GM12801 (cell line): ENCODE data around the gene ZDHHC5.

ENCODE experiments used
- TF ChIP-seq, protein P1 (sequence below): IDR thresholded peaks from one replicate; pipeline ENCODE4 v1.5.1; 2011; ENCODE audit warnings: control low read depth; ENCODE audit not compliant: insufficient read length; ENCODE audit errors: extremely low read depth

Gene ZDHHC5

GRCh38 chr11:57645689-57646085 is 22.2 kb upstream of the ZDHHC5 start:
- TF ChIP-seq, protein P1, sequence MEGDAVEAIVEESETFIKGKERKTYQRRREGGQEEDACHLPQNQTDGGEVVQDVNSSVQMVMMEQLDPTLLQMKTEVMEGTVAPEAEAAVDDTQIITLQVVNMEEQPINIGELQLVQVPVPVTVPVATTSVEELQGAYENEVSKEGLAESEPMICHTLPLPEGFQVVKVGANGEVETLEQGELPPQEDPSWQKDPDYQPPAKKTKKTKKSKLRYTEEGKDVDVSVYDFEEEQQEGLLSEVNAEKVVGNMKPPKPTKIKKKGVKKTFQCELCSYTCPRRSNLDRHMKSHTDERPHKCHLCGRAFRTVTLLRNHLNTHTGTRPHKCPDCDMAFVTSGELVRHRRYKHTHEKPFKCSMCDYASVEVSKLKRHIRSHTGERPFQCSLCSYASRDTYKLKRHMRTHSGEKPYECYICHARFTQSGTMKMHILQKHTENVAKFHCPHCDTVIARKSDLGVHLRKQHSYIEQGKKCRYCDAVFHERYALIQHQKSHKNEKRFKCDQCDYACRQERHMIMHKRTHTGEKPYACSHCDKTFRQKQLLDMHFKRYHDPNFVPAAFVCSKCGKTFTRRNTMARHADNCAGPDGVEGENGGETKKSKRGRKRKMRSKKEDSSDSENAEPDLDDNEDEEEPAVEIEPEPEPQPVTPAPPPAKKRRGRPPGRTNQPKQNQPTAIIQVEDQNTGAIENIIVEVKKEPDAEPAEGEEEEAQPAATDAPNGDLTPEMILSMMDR = no peak

DNA sequence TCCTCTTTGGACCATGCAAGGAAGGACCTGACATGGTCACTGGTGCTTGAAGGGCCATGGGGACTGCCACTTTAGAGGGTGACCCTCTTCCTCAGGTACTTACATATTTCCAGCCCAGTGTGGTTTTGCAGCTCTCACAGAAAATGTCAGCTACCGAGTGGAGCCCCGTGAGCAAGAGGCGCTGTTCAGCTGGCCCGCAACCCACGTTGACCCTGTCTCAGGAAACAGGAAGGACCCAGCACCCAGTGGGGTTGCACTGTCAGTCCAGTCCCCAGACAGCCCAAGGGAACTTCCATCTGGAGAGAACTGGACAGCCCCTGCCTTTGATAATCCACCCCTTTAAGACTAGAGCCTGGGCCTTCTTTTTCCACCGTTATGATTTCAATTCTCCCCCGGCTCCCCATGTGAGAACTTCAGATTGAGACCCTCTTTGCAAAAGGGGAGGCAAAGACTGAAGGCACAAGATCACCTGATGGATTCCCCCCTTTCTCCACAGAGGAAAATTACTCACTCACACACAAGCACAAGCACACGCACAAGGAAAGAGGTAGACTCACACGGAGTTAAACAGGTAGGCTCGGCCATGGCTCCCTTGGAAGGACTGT is 21.6 kb upstream of the ZDHHC5 start:
- TF ChIP-seq, protein P1 = no peak

GRCh38 chr11:57646799-57647303 is 21.1 kb upstream of the ZDHHC5 start:
- TF ChIP-seq, protein P1 = no peak

- TF ChIP-seq, protein P1 = no peak
These were observed 20.5 kb upstream of the ZDHHC5 start for GRCh38 chr11:57647372-57647771.

DNA sequence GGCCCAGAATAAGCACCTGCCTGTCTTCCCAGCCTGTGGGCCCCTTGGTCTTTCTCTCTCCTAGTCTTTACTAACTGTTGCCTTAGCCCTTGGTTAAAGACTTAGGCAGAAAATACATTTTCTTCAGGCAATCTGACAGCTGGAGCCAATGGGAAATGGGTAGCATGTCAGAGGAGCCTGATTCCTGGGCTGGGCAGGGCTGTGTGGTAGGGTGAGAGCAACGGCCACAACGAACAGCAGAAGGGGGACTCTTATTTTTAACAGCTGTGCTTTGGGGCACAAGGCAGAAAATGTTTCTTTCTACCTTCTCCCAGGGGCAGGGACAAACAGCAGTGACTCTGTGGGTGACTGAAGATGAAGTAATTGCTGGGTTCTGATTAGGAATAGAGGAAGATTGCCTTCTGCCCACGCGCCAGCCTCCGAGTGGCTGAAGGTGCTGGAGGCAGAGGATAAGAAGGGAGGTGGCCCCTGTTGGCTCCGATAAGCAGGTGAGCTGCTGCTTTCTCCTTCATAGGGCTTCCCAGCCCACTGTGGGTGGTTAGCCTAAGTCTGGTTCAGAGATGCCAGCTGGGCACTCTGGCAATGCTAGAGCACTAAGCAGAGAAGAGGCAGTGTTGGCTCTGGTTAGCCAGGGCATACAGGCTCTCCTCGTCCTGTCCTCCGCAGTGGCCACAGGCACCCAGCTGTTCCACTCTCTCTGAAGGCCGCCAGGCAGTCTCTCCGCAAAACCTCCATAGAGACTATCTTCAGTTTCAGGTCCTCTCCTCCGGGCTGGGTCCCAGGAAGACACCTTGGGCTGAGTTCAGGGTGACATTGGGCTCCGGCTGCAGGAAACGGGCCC is 19.7 kb upstream of the ZDHHC5 start:
- TF ChIP-seq, protein P1 = no peak

DNA sequence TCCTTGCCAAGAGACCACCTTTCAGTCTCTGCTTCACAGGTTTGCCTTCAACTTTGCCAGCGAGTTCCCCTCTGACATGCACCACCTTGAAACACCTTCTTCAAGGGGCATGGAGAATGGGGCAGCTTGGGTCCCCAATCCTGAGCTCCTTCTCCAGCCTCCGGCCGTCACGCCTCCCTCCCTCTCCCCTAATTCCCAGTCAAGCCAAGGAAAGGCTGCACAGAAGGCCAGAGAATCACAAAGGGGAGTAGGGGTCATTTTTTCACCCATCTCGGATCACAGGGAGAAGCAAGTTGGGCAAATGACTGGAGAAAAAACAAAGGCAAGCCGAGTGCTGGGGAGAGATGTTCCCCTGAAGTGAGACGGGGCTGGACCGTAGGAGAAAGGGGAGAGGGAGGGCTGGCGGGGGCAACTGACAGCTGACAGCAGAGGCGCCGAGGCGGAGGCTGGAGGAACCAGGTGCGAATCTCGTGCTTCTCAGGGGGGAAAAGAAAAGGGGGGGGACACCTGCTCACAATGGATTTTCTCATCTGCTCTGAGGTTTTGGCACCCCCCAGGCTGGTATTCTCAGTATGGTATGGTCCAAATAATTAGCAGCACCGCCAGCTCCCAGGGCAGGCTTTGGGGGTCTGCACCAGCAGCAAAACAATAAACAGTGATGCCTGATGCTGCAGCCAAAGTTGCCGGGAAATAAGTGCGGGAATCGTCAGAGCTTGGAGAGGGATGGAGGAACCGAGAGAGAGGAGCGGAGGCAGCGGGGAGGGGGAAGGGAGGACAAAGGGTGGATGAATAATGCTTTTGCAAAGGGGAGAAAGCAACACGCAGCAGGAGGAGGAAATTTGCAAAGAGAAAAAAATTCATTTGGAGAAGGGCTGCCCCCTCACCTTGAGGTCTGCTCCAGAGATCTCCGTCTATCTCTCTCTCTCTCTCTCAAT is 18.8 kb upstream of the ZDHHC5 start:
- TF ChIP-seq, protein P1 = no peak
